ENCODE data around the gene KIF21B.

KIF21B gene

GRCh38 chr1:200999667-201000066 is 23.8 kb downstream of the KIF21B start:
- H3K4me2 ChIP-seq (ENCODE audit: low read length), result no peak overlapping the region
- no peak for TF ChIP-seq EZH2phosphoT487 (IDR thresholded peaks at IDR 0.05; ENCODE audit: low read depth)
- TF ChIP-seq, protein P1, sequence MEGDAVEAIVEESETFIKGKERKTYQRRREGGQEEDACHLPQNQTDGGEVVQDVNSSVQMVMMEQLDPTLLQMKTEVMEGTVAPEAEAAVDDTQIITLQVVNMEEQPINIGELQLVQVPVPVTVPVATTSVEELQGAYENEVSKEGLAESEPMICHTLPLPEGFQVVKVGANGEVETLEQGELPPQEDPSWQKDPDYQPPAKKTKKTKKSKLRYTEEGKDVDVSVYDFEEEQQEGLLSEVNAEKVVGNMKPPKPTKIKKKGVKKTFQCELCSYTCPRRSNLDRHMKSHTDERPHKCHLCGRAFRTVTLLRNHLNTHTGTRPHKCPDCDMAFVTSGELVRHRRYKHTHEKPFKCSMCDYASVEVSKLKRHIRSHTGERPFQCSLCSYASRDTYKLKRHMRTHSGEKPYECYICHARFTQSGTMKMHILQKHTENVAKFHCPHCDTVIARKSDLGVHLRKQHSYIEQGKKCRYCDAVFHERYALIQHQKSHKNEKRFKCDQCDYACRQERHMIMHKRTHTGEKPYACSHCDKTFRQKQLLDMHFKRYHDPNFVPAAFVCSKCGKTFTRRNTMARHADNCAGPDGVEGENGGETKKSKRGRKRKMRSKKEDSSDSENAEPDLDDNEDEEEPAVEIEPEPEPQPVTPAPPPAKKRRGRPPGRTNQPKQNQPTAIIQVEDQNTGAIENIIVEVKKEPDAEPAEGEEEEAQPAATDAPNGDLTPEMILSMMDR (IDR thresholded peaks at IDR 0.05; ENCODE audit: low read depth, low read length), result no peak
- no peak overlapping the region for H3K4me3 ChIP-seq (ENCODE audit: low read length)
- no peak overlapping the region for H3K9ac ChIP-seq (ENCODE audit: low read length)
- no peak overlapping the region for H3K27ac ChIP-seq (ENCODE audit: low read length)
- no peaks in the 10 kb centered on the region for H3K27me3 ChIP-seq (ENCODE audit: low read depth, low read length)
- H3K79me2 ChIP-seq (ENCODE audit: low read length), result no peaks in the 10 kb centered on the region
- H2AFZ ChIP-seq (ENCODE audit: low read depth, low read length), result no peak overlapping the region
- no peaks in the 10 kb centered on the region for H3K4me1 ChIP-seq (ENCODE audit: low read length)
- peaks cover 26% of the 10 kb centered on the region for H4K20me1 ChIP-seq (ENCODE audit: insufficient read depth, low read length)
- H3K36me3 ChIP-seq (replicated peaks; ENCODE audit: low read depth, low read length), result peaks cover 93% of the 10 kb centered on the region
- no peaks in the 10 kb centered on the region for H3K9me3 ChIP-seq (ENCODE audit: insufficient read depth, low read length)

DNA sequence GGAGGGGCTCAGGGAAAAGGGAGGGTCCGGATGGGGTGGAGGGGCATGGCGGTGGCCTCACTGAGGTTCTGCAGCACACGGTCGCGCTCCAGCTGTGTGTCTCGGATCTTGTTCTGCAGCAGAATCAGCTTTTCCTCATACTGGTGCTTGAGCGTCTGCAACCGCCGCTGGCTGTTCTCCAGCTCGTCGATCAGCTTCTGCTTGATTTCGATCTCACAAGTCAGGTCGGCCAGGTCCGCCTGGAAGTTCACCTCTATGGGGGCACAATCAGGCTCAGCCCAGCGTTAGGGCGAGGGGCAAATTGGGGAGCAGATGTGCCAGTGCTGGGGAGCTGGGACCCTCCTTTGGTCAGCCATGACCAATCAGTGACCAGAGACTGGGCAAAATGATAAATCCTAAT is 25.2 kb downstream of the KIF21B start:
- Histone ChIP-seq H3K4me3 (ENCODE audit: low read length) (no peak overlapping the region), H3K79me2 (ENCODE audit: low read length) (no peaks in the 10 kb centered on the region), H3K9me3 (ENCODE audit: insufficient read depth, low read length) (no peaks in the 10 kb centered on the region), H2AFZ (ENCODE audit: low read depth, low read length) (no peak overlapping the region), H4K20me1 (ENCODE audit: insufficient read depth, low read length) (peaks cover 19% of the 10 kb centered on the region), H3K4me1 (ENCODE audit: low read length) (no peaks in the 10 kb centered on the region), H3K27me3 (ENCODE audit: low read depth, low read length) (no peaks in the 10 kb centered on the region), H3K9ac (ENCODE audit: low read length) (no peak overlapping the region), H3K36me3 (replicated peaks; ENCODE audit: low read depth, low read length) (peaks cover 85% of the 10 kb centered on the region), H3K4me2 (ENCODE audit: low read length) (no peak overlapping the region), H3K27ac (ENCODE audit: low read length) (no peak overlapping the region)
- TF ChIP-seq EZH2phosphoT487 (IDR thresholded peaks at IDR 0.05; ENCODE audit: low read depth), result no peak
- TF ChIP-seq, protein P1 (IDR thresholded peaks at IDR 0.05; ENCODE audit: low read depth, low read length), result no peak

DNA sequence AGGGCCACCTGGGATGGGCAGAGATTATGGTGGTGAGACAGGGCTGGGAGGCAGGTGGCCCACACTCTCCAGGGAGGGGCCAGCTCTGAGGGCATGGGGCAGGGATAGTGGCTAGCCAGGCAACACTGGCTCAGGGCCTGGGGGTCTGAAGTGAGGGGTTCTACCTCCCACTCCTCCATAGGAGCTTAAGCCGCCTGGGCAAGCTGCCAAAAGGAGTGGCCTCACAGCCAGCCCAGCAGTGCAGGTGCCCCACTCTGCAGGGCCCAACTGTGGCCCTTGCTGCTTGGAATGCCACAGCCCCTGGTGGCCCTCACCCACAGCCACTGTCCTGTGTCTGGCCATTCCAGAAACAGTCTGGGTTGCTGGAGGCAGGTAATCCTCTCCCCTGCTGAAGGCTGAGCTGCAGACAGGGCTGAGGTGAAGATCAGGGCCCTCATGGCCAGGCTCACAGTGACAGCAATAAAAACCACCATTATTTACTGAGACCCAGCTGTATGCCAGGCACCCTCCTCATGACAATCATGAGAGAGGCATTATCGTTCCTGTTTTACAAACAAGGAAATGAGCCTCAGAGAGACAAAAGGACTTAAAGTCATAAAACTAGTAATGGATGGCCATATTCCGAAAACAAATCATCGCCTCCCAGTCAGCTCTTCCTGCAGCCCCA is 31.0 kb downstream of the KIF21B start:
- Histone ChIP-seq H3K4me2 (ENCODE audit: low read length) (no peak overlapping the region), H3K4me1 (ENCODE audit: low read length) (no peaks in the 10 kb centered on the region), H3K9me3 (ENCODE audit: insufficient read depth, low read length) (no peaks in the 10 kb centered on the region), H3K36me3 (replicated peaks; ENCODE audit: low read depth, low read length) (peaks cover 85% of the 10 kb centered on the region), H3K9ac (ENCODE audit: low read length) (no peak overlapping the region), H3K27me3 (ENCODE audit: low read depth, low read length) (no peaks in the 10 kb centered on the region), H3K79me2 (ENCODE audit: low read length) (no peaks in the 10 kb centered on the region), H2AFZ (ENCODE audit: low read depth, low read length) (no peak overlapping the region), H3K27ac (ENCODE audit: low read length) (no peak overlapping the region), H4K20me1 (ENCODE audit: insufficient read depth, low read length) (peaks cover 18% of the 10 kb centered on the region), H3K4me3 (ENCODE audit: low read length) (no peak overlapping the region)
- TF ChIP-seq, protein P1 (IDR thresholded peaks at IDR 0.05; ENCODE audit: low read depth, low read length), result no peak
- TF ChIP-seq EZH2phosphoT487 (IDR thresholded peaks at IDR 0.05; ENCODE audit: low read depth), result no peak

GRCh38 chr1:200991097-200991614 is 32.4 kb downstream of the KIF21B start:
- no peak overlapping the region for H3K4me2 ChIP-seq (ENCODE audit: low read length)
- H3K4me3 ChIP-seq (ENCODE audit: low read length), result no peak overlapping the region
- TF ChIP-seq EZH2phosphoT487 (IDR thresholded peaks at IDR 0.05; ENCODE audit: low read depth), result no peak
- TF ChIP-seq, protein P1 (IDR thresholded peaks at IDR 0.05; ENCODE audit: low read depth, low read length), result no peak
- no peaks in the 10 kb centered on the region for H3K4me1 ChIP-seq (ENCODE audit: low read length)
- peaks cover 84% of the 10 kb centered on the region for H3K36me3 ChIP-seq (replicated peaks; ENCODE audit: low read depth, low read length)
- H4K20me1 ChIP-seq (ENCODE audit: insufficient read depth, low read length), result peaks cover 13% of the 10 kb centered on the region
- no peaks in the 10 kb centered on the region for H3K27me3 ChIP-seq (ENCODE audit: low read depth, low read length)
- H2AFZ ChIP-seq (ENCODE audit: low read depth, low read length), result no peak overlapping the region
- H3K27ac ChIP-seq (ENCODE audit: low read length), result no peak overlapping the region
- no peaks in the 10 kb centered on the region for H3K79me2 ChIP-seq (ENCODE audit: low read length)
- H3K9ac ChIP-seq (ENCODE audit: low read length), result no peak overlapping the region
- H3K9me3 ChIP-seq (ENCODE audit: insufficient read depth, low read length), result no peaks in the 10 kb centered on the region

Measured in OCI-LY3 (cell line).